HG03460 (cell line): ENCODE results near the gene TMEM95.

ENCODE experiments used
- ATAC-seq: cut with Tn5 transposase; IDR thresholded peaks from one replicate; pipeline ENCODE4 v1.9.1; 2021; ENCODE audit not compliant: unreplicated experiment

Gene TMEM95

DNA sequence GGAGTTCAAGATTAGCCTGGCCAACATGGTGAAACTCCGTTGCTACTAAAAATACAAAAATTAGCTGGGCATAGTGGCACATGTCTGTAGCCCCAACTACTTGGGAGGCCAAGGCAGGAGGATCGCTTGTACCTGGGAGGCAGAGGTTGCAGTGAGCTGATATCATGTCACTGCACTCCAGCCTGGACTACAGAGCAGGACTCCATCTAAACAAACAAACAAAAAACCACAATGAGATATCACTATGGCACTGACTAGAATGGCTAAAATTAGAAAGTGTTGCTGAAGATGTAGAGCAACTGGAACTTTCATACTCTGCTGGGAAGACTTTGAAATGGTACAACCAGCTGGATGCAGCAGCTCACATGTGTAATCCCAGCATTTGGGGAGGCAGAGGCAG lies 19.4 kb downstream of the TMEM95 start:
- no peak for ATAC-seq

- ATAC-seq = no peak
These were observed 24.2 kb downstream of the TMEM95 start for GRCh38 chr17:7379134-7379533.

DNA sequence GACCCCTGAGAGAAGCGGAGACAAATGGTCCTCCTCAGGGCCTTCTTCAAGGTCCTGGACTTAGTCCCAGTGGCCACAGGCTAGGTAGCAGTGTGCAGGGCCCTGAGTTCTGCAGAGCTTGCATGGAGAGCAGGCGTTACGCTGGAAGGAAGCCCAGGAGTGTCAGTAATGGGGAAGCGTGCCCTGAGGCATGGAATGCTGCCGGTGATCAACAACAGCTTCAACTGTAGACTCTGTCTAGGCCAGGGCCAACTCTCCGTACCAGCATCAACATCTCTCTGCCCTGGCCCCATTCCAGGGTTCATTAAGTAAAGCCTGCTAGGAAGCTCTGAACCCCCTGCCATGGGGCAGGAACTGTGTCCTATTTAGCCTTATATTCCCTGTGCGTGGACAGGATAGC lies 25.4 kb downstream of the TMEM95 start:
- ATAC-seq = no peak

GRCh38 chr17:7380855-7381683 lies 26.1 kb downstream of the TMEM95 start, which contains the start of gene TNK1:
Gene TNK1 (plus strand): TSS chr17:7381089. CDS start chr17:7382927, 1,838 bp downstream.
- ATAC-seq = no peak

DNA sequence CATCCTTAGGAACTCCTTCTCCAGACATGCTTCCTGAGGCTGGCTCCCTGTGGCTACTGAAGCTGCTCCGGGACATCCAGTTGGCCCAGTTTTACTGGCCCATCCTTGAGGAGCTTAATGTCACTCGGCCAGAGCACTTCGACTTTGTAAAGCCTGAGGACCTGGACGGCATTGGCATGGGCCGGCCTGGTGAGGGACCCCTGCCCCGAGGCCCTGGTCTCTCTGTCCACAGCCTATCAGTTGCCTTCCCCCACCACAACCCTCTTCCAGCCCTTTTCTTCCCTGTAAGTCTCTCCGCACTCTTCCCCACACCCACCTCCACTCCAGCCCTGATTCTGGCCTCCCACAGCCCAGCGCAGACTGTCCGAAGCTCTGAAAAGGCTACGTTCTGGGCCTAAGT lies 27.9 kb downstream of the TMEM95 start:
- ATAC-seq = no peak

GRCh38 chr17:7383371-7383741 lies 28.4 kb downstream of the TMEM95 start:
- ATAC-seq = no peak

- peak; percentile 67 for ATAC-seq
These were observed 29.0 kb downstream of the TMEM95 start for GRCh38 chr17:7383742-7384488.

GRCh38 chr17:7384489-7385081 lies 29.6 kb downstream of the TMEM95 start:
- ATAC-seq = no peak

- no peak for ATAC-seq
These were observed 33.9 kb downstream of the TMEM95 start for GRCh38 chr17:7388856-7389255.

- ATAC-seq = no peak
These were observed 35.3 kb downstream of the TMEM95 start for GRCh38 chr17:7389924-7390910.

- ATAC-seq = no peak
These were observed 36.4 kb downstream of the TMEM95 start for GRCh38 chr17:7391307-7391706.

- no peak for ATAC-seq
These were observed 38.0 kb downstream of the TMEM95 start for GRCh38 chr17:7392696-7393612.

DNA sequence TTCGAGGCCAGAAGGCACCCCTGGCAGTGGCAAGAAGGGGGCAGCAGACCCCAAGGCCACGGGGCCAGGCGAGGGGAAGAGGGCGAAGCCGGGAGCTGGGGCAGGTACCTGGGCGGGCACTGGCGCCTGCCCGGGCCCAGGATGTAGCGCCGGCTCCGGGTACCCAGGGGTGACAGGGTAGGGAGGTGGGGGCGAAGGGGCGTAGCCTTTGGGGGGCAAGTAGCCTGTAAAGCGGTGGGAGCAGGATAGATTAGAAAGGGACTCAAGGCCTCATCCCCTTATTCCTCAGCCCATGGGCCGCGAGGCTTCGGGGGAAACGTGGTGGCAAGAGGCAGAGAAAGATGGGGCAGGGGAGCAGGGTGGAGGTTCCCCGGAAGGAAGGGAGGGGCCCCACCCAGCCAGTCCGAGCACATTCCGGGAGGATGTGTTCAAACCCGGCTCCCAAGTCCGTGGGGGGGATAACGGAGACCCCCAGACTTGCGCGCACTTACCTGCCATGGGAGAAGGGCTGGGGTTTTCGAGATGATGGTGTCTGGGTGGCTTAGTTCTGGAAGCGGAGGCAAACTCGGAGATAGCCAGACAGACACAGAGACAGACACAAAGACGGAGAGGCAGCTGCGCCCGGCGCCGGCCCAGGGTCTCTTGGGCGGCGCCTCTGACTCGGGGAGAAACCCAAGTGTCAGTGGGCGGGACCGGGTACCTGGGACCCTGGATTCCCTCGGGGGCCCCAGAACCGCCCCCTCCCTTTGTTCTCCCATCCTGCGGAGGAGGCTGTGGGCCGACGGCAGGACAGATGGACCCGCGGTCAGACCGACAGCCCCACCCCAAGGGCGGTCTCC lies 38.9 kb downstream of the TMEM95 start:
- peak; percentile 43 for ATAC-seq

DNA sequence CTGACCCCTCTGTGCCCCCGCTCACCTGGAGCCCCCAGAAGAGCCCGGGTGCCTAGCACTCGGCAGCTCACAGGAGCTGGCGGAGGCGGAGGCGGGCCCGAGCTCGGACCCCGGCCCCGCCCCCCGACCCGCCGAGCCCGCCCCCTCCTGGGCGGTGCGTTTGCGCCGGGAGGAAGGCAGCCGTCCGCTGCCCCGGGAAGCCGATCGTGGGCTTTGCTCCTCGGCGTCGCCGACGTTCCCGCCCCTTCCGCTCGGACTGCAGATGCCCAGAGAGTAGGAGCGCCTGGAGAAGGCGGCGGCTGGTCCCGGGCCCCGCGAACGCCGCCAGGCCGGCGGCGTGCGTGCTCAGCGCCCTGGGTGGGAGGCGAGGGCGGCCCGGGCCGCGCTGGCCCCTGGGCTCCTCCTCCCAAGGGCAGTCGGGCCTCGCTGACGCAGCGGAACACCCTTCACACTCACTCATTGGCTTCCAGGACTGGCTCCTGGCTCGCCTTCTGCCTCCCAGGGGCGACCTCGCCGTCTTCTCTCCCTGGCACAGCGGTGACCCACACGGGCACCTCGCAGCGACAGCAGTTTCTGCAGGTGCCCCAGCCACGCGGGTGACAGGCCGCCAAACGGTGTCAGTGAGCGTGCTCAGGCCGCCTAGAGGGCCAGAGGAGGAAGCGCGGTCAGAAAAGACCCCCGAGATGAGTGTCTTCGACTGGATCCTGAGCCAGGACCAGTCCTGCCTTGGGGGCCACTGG lies 39.7 kb downstream of the TMEM95 start, which contains the start of gene PLSCR3:
TSS of gene PLSCR3 (minus strand) at position 74 of the 740 bp plus-strand sequence. CDS start 415 bp downstream, outside the sequence.
- ATAC-seq = peak; percentile 68

GRCh38 chr17:7396147-7396546 lies 41.2 kb downstream of the TMEM95 start:
- no peak for ATAC-seq

DNA sequence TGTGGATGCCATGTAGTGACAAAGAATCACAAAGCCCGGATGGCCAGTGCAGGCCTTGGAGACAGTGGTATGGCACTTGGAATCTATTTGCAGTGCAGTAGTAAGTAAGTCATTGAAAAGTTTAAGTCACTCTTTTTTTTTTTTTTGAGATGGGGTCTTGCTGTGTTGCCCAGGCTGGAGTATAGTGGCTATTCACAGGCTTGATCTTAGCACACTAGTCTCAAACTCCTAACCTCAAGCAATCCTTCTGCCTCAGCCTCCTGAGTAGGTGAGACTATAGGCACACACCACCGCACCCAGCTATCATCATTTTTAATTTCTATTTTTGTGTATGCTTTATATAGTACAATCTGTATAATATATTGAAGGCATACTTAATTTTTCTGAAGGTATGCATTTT lies 43.7 kb downstream of the TMEM95 start:
- no peak for ATAC-seq

- no peak for ATAC-seq
These were observed 48.2 kb downstream of the TMEM95 start for GRCh38 chr17:7403043-7403726.

DNA sequence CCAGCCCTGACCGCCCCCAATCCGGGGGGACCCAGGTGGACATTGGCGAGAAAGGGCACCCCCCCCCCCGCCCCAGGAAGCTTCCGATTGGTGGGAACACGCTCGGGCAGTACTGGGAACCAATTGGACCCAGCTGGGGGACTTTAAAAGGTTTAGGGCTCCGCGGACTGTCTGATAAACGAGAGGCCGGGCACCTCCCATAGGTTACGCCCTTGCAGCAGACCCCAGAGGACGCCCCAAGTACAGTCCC lies 48.7 kb downstream of the TMEM95 start:
- ATAC-seq = peak; percentile 20
